HG03196 (cell line): ENCODE data around the gene RAB9B.
"Not testable (repeated sequence)": the region's sequence is repeated elsewhere in the genome, so short reads cannot be mapped to it uniquely, and the experiment has no call there.

ENCODE experiments used
- ATAC-seq: cut with Tn5 transposase; IDR thresholded peaks from one replicate; pipeline ENCODE4 v1.9.1; 2021; ENCODE audit not compliant: unreplicated experiment

The RAB9B gene

GRCh38 chrX:103817101-103817500 lies 15.0 kb downstream of the RAB9B start:
- not testable (repeated sequence) for ATAC-seq

- ATAC-seq: no peak
Observed at GRCh38 chrX:103811858-103812257, 20.2 kb downstream of the RAB9B start.

DNA sequence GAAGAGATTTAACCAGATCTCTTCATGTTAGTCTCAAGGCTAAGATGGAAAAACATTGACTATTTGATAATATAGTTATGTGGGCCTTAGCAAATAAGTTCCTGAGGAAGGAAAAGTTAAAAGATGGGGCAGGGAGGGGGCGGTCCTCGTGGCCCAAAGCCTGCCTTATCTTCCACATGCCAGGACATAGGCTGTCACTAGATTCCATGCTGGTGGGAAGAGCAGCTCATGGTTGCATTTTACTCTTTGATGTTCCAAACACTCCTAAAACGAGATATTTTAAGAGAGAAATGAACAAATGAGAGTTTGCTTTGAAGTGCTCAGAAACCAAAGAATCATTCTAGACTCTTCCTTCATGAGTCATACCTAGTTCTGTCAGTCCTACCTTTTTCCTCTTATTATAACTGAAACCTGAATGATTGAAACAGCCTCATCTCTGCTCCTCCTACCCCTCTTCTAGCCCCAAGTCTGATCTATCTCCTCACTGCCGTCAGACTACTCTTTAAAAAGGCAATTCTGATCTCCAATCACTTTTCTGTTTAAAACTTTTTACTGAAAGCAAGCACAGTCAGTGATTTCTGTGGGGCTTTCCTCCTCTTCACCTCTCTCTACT lies 25.1 kb downstream of the RAB9B start:
- no peak for ATAC-seq

DNA sequence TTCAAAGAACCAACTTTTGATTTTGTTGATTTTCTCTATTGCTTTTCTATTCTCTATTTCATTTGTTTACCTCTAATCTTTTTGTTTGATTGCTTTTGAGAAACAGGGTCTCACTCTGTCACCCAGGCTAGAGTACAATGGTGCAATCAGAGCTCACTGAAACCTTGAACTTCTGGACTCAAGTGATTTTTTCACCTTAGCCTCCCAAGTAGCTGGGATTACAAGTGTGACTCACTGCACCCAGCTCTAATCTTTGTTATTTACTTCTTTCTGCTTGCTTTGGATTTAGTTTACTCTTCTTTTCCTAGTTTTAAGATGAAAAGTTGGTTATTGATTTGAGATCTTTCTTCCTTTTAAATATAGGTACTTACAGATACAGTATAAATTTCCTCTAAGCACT lies 26.2 kb downstream of the RAB9B start:
- ATAC-seq: no peak

- ATAC-seq: no peak
Observed at GRCh38 chrX:103800318-103800717, 31.7 kb downstream of the RAB9B start.

- no peak for ATAC-seq
Observed at GRCh38 chrX:103797691-103798090, 34.4 kb downstream of the RAB9B start.

GRCh38 chrX:103794119-103794518 lies 37.9 kb downstream of the RAB9B start:
- no peak for ATAC-seq

- ATAC-seq: no peak
Observed at GRCh38 chrX:103793545-103793940, 38.5 kb downstream of the RAB9B start.

- no peak for ATAC-seq
Observed at GRCh38 chrX:103792916-103793544, 39.0 kb downstream of the RAB9B start.

GRCh38 chrX:103791826-103792485 lies 40.1 kb downstream of the RAB9B start:
- no peak for ATAC-seq

DNA sequence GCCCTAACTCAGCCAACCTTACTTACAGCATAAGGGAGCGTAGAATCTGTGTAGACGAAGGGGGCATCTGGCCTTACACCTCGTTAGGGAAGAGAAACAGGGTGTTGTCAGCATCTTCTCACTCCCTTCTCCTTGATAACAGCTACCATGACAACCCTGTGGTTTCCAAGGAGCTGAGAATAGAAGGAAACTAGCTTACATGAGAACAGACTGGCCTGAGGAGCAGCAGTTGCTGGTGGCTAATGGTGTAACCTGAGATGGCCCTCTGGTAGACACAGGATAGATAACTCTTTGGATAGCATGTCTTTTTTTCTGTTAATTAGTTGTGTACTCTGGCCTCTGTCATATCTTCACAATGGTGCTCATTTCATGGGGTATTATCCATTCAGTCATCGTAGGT lies 40.8 kb downstream of the RAB9B start:
- ATAC-seq: no peak

GRCh38 chrX:103789004-103789403 lies 43.1 kb downstream of the RAB9B start:
- ATAC-seq: no peak

DNA sequence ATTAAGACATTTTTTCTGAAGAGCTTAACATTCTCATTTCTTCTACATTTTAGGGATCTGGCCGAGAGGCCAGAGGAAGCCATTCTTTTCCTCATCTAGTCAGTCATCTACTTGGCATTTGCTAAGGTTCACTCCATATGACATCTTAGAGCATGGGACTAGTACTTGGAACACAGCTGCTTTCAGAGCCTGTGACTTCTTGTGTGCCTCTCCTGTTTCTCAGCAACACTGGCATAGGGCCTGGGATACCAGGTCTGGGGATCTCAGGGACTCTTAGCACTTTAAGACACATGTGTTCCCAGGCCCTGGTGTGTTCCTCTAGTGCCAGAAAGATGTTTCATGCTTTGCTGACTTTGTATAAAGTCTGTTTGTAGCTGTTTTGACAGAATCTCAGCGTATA lies 48.1 kb downstream of the RAB9B start:
- ATAC-seq: no peak

GRCh38 chrX:103783196-103783595 lies 48.9 kb downstream of the RAB9B start:
- no peak for ATAC-seq

- ATAC-seq: no peak
Observed at GRCh38 chrX:103782640-103783039, 49.4 kb downstream of the RAB9B start.

GRCh38 chrX:103781706-103782105 lies 50.4 kb downstream of the RAB9B start:
- no peak for ATAC-seq

DNA sequence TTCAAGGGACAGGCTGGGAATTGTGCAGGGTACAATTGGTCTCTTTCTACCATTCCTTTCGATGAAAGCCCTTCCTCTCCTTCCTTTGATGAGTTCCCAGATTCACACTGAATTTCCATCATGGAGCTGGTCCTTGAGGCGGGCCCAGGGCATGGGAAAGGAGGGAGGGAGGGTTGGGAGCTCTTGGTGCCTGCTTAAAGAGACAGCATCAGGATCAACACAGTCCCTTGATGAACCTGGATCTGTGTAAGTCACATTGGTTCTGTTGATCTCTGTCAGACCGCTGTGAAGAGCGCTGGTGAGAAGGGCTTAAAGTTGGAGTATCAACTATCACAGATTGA lies 51.0 kb downstream of the RAB9B start:
- ATAC-seq: no peak

GRCh38 chrX:103780336-103781061 lies 51.6 kb downstream of the RAB9B start:
- no peak for ATAC-seq

DNA sequence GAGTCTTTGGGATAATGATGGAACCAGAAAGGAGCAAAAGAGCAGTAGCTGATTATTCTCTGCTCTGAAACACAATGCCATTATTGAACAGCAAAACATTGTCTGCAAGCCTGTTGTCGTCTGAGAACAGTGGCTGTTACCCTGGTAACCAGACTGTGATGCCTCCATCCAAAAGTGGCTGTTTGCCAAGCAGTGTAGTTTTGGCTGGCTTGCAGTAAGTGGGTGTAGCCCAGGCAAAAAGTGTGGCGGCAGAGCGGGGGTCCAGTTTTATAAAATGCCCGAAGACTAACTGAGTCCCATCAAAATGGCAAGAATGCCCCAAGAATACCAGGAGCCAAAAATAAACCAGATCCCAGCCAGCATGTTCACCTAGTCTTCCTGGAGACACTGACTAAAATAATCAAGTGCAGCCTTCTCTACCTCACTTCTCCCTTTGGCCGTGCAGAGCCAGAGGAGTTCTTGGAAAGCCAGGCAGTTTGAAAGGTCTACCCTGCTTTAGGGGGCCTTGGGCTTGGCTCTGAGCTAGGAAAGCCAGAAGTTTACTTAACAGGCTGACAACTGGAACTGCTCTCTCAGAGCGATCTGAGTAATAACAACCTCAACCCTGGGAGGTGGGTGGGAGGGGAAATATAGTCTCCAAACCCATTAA lies 52.8 kb downstream of the RAB9B start:
- no peak for ATAC-seq

DNA sequence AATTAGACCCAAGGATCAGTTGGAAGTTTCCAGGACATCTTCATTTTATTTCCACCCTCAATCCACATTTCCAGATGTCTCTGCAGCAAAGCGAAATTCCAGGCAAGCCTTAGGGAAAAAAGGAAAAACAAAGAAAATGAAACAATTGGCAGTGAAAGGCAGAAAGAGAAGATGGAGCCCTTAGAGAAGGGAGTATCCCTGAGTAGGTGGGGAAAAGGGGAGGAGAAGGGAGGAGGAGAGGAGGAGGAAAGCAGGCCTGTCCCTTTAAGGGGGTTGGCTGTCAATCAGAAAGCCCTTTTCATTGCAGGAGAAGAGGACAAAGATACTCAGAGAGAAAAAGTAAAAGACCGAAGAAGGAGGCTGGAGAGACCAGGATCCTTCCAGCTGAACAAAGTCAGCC lies 55.5 kb downstream of the RAB9B start, which contains the start of gene PLP1:
Gene PLP1 (plus strand): TSS at position 295 of the 400 bp plus-strand sequence. CDS start 156 bp downstream, outside the sequence.
- ATAC-seq: no peak

- no peak for ATAC-seq
Observed at GRCh38 chrX:103774070-103774642, 57.9 kb downstream of the RAB9B start.
